Left hindlimb (tissue), 1 donor: Measurements from ENCODE around the gene FAM98B.

Experiments
- DNase-seq: peaks from one replicate; pipeline ENCODE4 v3.0.0-alpha.2; 2018

FAM98B gene

GRCh38 chr15:38508647-38509046 lies 54.7 kb downstream of the FAM98B start:
- no peak for DNase-seq

GRCh38 chr15:38509152-38509551 lies 55.2 kb downstream of the FAM98B start:
- DNase-seq: no peak

- DNase-seq: no peak
Measured at GRCh38 chr15:38512901-38513300, 59.0 kb downstream of the FAM98B start.

GRCh38 chr15:38514601-38515000 lies 60.7 kb downstream of the FAM98B start:
- no peak for DNase-seq

GRCh38 chr15:38516626-38517025 lies 62.7 kb downstream of the FAM98B start:
- DNase-seq: no peak

GRCh38 chr15:38517312-38517975 lies 63.5 kb downstream of the FAM98B start:
- DNase-seq: no peak

- no peak for DNase-seq
Measured at GRCh38 chr15:38518084-38518483, 64.2 kb downstream of the FAM98B start.

GRCh38 chr15:38520035-38520434 lies 66.1 kb downstream of the FAM98B start:
- no peak for DNase-seq

- DNase-seq: no peak
Measured at GRCh38 chr15:38521316-38521715, 67.4 kb downstream of the FAM98B start.

- DNase-seq: no peak
Measured at GRCh38 chr15:38522922-38523321, 69.0 kb downstream of the FAM98B start.

- no peak for DNase-seq
Measured at GRCh38 chr15:38524156-38524555, 70.2 kb downstream of the FAM98B start.

- DNase-seq: no peak
Measured at GRCh38 chr15:38525489-38525888, 71.6 kb downstream of the FAM98B start.

- DNase-seq: no peak
Measured at GRCh38 chr15:38526158-38526557, 72.2 kb downstream of the FAM98B start.

GRCh38 chr15:38528294-38528693 lies 74.4 kb downstream of the FAM98B start:
- no peak for DNase-seq

- no peak for DNase-seq
Measured at GRCh38 chr15:38530113-38530512, 76.2 kb downstream of the FAM98B start.

GRCh38 chr15:38531509-38531908 lies 77.6 kb downstream of the FAM98B start:
- DNase-seq: no peak

- no peak for DNase-seq
Measured at GRCh38 chr15:38532728-38533127, 78.8 kb downstream of the FAM98B start.

GRCh38 chr15:38533416-38533915 lies 79.5 kb downstream of the FAM98B start:
- DNase-seq: no peak

- DNase-seq: no peak
Measured at GRCh38 chr15:38533926-38534325, 80.0 kb downstream of the FAM98B start.

GRCh38 chr15:38534691-38535090 lies 80.8 kb downstream of the FAM98B start:
- no peak for DNase-seq

- DNase-seq: no peak
Measured at GRCh38 chr15:38535491-38536200, 81.7 kb downstream of the FAM98B start.

GRCh38 chr15:38536201-38536676 lies 82.3 kb downstream of the FAM98B start:
- no peak for DNase-seq
